OCI-LY1 (cell line): ENCODE data around the gene C10orf62.
A peak's percentile ranks its signal among the peaks of the same experiment; 100 is the strongest.
"Not testable (repeated sequence)": the region's sequence is repeated elsewhere in the genome, so short reads cannot be mapped to it uniquely, and the experiment has no call there.

Experiments
- H2AFZ ChIP-seq: fragments of 200-600 bp; sonication (generic), shearing (Covaris generic); 2 replicates; pipeline ENCODE4 v1.6.0; 2014; ENCODE audit warnings: antibody characterized with exemption, mild to moderate bottlenecking, low read length
- H3F3A ChIP-seq: fragments of 200-600 bp; sonication (generic), shearing (Covaris generic); 2 replicates; pipeline ENCODE4 v1.6.0; 2014; ENCODE audit warnings: mild to moderate bottlenecking, antibody characterized with exemption, low read length, moderate library complexity; ENCODE audit not compliant: insufficient read depth
- H3K27ac ChIP-seq: fragments of 200-600 bp; sonication (generic); 2 replicates; pipeline ENCODE4 v1.5.1; 2014; ENCODE audit warnings: low read length, mixed run types, mild to moderate bottlenecking, low read depth; ENCODE audit not compliant: poor library complexity, severe bottlenecking
- H3K27me3 ChIP-seq: fragments of 200-600 bp; sonication (generic); 2 replicates; pipeline ENCODE4 v1.6.0; 2014; ENCODE audit warnings: antibody characterized with exemption, mild to moderate bottlenecking, low read length, moderate library complexity; ENCODE audit not compliant: insufficient read depth
- H3K36me3 ChIP-seq: fragments of 200-600 bp; sonication (generic); 2 replicates; pipeline ENCODE4 v1.6.1; 2014; ENCODE audit warnings: mild to moderate bottlenecking, antibody characterized with exemption, low read length, moderate library complexity, mixed read lengths; ENCODE audit not compliant: insufficient read depth
- H3K4me1 ChIP-seq: fragments of 200-600 bp; sonication (generic); 2 replicates; pipeline ENCODE4 v1.5.1; 2014; ENCODE audit warnings: mild to moderate bottlenecking, low read length, moderate library complexity; ENCODE audit not compliant: insufficient read depth, severe bottlenecking
- H3K4me2 ChIP-seq: fragments of 200-600 bp; sonication (generic), shearing (Covaris generic); 2 replicates; pipeline ENCODE4 v1.6.1; 2014; ENCODE audit warnings: low read length
- H3K4me3 ChIP-seq: fragments of 200-600 bp; sonication (generic); 2 replicates; pipeline ENCODE4 v1.5.1; 2014; ENCODE audit warnings: low read length, low read depth, mild to moderate bottlenecking, mixed read lengths; ENCODE audit not compliant: poor library complexity, severe bottlenecking
- H3K79me2 ChIP-seq: fragments of 200-600 bp; shearing (Covaris generic); 2 replicates; pipeline ENCODE4 v1.6.1; 2016; ENCODE audit warnings: mixed run types, low read length, mixed read lengths; ENCODE audit not compliant: insufficient read depth
- H3K9ac ChIP-seq: fragments of 200-600 bp; sonication (generic), shearing (Covaris generic); 2 replicates; pipeline ENCODE4 v1.6.1; 2014; ENCODE audit warnings: mild to moderate bottlenecking, low read length, mixed read lengths
- H3K9me2 ChIP-seq: fragments of 200-600 bp; sonication (generic), shearing (Covaris generic); 2 replicates; pipeline ENCODE4 v1.6.1; 2014; ENCODE audit warnings: low read depth, mild to moderate bottlenecking, low read length, mixed read lengths
- H3K9me3 ChIP-seq: fragments of 200-600 bp; shearing (Covaris generic); 2 replicates; pipeline ENCODE4 v1.6.1; 2014; ENCODE audit warnings: low read length, mixed read lengths
- H4K20me1 ChIP-seq: fragments of 200-600 bp; sonication (generic), shearing (Covaris generic); 2 replicates; pipeline ENCODE4 v1.6.0; 2016; ENCODE audit warnings: mild to moderate bottlenecking, low read length; ENCODE audit not compliant: insufficient read depth
- EZH2 ChIP-seq: fragments of 200-600 bp; sonication (generic), shearing (Covaris generic); IDR thresholded peaks from 2 replicates; pipeline ENCODE4 v1.8.0; 2017; ENCODE audit warnings: borderline replicate concordance, mixed run types, mild to moderate bottlenecking, antibody characterized with exemption, low read length, moderate library complexity, mixed read lengths
- TF ChIP-seq, protein P1 (sequence below): fragments of 200-600 bp; sonication (generic), shearing (Covaris generic); IDR thresholded peaks from 2 replicates; pipeline ENCODE4 v1.5.1; 2017; ENCODE audit warnings: mild to moderate bottlenecking, antibody characterized with exemption, low read length, moderate library complexity, mixed read lengths

C10orf62 gene

DNA sequence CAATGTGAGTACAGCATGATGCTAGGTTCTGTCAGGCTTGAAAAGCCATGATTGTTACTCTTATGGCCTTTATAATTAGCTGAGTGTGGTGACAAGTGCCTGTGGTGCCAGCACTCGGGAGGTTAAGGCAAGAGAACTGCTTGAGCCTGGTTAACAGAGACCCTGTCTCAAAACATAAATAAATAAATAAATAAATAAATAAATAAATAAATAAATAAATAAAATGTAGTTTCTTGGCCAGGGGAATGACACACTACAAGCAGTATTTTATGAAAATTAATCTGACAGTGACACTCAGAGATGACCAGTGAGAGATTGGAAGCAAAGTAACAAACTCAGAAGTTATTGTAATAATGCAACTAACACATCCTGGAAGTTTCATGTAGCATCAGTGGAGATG lies 46.1 kb downstream of the C10orf62 start:
- no peaks in the 10 kb centered on the region for H4K20me1 ChIP-seq
- H3K9me3 ChIP-seq: no peaks in the 10 kb centered on the region
- H3K27ac ChIP-seq: no peak overlapping the region
- no peaks in the 10 kb centered on the region for H3K27me3 ChIP-seq
- H3K79me2 ChIP-seq: no peaks in the 10 kb centered on the region
- peaks cover 10% of the 10 kb centered on the region for H3K4me1 ChIP-seq
- no peak overlapping the region for H3K4me3 ChIP-seq
- H2AFZ ChIP-seq: no peak overlapping the region
- H3K4me2 ChIP-seq: no peak overlapping the region
- H3K36me3 ChIP-seq: no peaks in the 10 kb centered on the region
- H3F3A ChIP-seq: no peaks in the 10 kb centered on the region
- H3K9me2 ChIP-seq: no peaks in the 10 kb centered on the region
- H3K9ac ChIP-seq: no peak overlapping the region
- TF ChIP-seq, protein P1, sequence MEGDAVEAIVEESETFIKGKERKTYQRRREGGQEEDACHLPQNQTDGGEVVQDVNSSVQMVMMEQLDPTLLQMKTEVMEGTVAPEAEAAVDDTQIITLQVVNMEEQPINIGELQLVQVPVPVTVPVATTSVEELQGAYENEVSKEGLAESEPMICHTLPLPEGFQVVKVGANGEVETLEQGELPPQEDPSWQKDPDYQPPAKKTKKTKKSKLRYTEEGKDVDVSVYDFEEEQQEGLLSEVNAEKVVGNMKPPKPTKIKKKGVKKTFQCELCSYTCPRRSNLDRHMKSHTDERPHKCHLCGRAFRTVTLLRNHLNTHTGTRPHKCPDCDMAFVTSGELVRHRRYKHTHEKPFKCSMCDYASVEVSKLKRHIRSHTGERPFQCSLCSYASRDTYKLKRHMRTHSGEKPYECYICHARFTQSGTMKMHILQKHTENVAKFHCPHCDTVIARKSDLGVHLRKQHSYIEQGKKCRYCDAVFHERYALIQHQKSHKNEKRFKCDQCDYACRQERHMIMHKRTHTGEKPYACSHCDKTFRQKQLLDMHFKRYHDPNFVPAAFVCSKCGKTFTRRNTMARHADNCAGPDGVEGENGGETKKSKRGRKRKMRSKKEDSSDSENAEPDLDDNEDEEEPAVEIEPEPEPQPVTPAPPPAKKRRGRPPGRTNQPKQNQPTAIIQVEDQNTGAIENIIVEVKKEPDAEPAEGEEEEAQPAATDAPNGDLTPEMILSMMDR: no peak
- TF ChIP-seq EZH2: no peak

DNA sequence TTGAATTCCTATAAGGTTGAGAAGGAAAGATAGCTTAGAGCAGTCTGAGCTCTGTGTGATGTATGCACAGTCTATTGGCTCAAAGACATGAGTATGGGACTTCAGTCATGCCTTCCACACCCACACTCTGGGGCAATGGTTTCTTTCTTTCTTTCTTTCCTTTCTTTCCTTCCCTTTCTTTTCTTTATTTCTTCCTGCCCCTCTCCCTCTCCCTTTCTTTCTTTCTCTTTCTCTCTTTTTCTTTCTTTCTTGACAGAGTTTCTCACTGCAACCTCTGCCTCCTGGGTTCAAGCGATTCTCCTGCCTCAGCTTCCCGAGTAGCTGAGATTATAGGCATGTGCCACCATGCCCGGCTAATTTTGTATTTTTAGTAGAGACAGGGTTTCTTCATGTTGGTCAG lies 49.6 kb downstream of the C10orf62 start:
- not testable (repeated sequence) for H3K36me3 ChIP-seq, H3K9me2 ChIP-seq, H3K4me3 ChIP-seq, H3K9ac ChIP-seq, H4K20me1 ChIP-seq, H3K27me3 ChIP-seq, H3K4me1 ChIP-seq, H3K79me2 ChIP-seq, H3K27ac ChIP-seq, H2AFZ ChIP-seq, H3K9me3 ChIP-seq, H3K4me2 ChIP-seq, H3F3A ChIP-seq

DNA sequence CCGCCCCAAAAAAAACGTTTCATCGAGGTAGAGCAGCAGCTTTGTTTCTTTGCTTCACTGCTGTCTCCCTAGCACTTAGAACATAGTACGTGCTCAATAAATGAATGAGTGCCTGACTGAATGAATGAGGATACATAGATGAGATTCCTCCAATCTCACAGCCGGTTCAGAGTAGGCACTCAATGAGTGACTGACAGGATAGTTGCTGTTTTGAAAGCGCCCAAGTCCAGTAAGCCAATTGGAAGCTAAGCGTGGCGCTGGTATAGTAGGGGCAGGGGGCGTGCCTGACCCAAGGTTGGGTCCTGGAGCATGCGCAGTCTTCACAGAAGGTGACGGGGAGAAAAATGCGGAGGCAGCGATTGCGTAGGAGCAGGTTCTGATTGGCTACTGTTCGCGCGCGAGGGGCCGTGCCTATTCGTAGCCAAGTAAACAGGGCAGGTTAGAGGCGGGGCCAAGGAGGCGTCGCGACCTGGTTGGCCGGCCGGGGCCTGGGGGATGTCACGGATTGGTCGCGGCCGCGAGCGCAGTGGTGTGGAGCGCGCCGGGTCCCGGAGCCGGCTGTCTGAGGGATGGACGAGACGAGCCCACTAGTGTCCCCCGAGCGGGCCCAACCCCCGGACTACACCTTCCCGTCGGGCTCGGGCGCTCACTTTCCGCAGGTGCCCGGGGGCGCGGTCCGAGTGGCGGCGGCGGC lies 50.8 kb downstream of the C10orf62 start, which contains the start of gene PI4K2A:
TSS of gene PI4K2A (plus strand) at position 498 of the 694 bp plus-strand sequence. CDS start at position 570, 72 bp downstream.
- Histone ChIP-seq H2AFZ (no peak within 1 kb of the TSS), H3K9me3 (no peaks in the 10 kb centered on the region), H3K4me1 (peaks cover 8% of the 10 kb centered on the region), H3K4me3 (peak within 1 kb of the TSS; percentile 93), H3K36me3 (no peaks in the 10 kb centered on the region), H3F3A (no peaks in the 10 kb centered on the region), H3K79me2 (no peaks in the 10 kb centered on the region), H3K9me2 (no peaks in the 10 kb centered on the region), H3K9ac (peak within 1 kb of the TSS; percentile 83), H3K27ac (no peak within 1 kb of the TSS), H4K20me1 (no peaks in the 10 kb centered on the region), H3K27me3 (no peaks in the 10 kb centered on the region), H3K4me2 (peak within 1 kb of the TSS; percentile 86)
- no peak for TF ChIP-seq EZH2
- TF ChIP-seq, protein P1: no peak
